Right cardiac atrium (tissue), 5 donors: ENCODE measurements around the gene TRIO. TPM values are rescaled to one million over a fixed set of nuclear protein-coding genes. Genes with fewer than 3 reads are reported as not detected.

Source experiments
- ATAC-seq, 2 donors: fragments of 200-7000 bp; cut with Tn5 transposase; one replicate each; pipeline versions ENCODE4 v1.8.0 to v1.9.1; 2020; ENCODE audit warnings: moderate library complexity in 2 of 2, mild to moderate bottlenecking in 1 of 2
- DNase-seq, 3 donors: peaks; one replicate each; pipeline ENCODE4 v3.0.0-alpha.2; 2020
- H3K27ac ChIP-seq: one replicate; pipeline ENCODE4 v1.5.1; 2013; ENCODE audit warnings: mild to moderate bottlenecking, low read length, control low read depth, moderate library complexity
- H3K27me3 ChIP-seq: one replicate; pipeline ENCODE4 v1.6.1; 2013; ENCODE audit not compliant: control insufficient read depth, insufficient read depth
- H3K4me1 ChIP-seq: one replicate; pipeline ENCODE4 v1.6.1; 2013; ENCODE audit warnings: low read length; ENCODE audit not compliant: control insufficient read depth, insufficient read depth
- H3K4me3 ChIP-seq: one replicate; pipeline ENCODE4 v1.5.1; 2013; ENCODE audit warnings: low read length, control low read depth
- H3K9me3 ChIP-seq: one replicate; pipeline ENCODE4 v1.6.1; 2013; ENCODE audit warnings: low read length; ENCODE audit not compliant: control insufficient read depth
- WGBS: extraction: QIAGEN DNeasy Blood & Tissue Kit; methylation state at CpG from one replicate; pipeline ENCODE4 v1.1.7; 2013; 5-methylcytosine and 5-hydroxymethylcytosine counted together
- intact Hi-C, 4 donors: fragments of 100-400 bp; cut with DNase I; formaldehyde crosslinking; loops; one replicate each; pipeline versions ENCODE4 v1.11.0 to v1.14.0; 2022 to 2023
- polyA plus RNA-seq: library from polyadenylated mRNA; stranded (reverse); fragments of 200-250 nt; gene quantifications from one replicate; pipeline ENCODE4 v1.2.3, GENCODE V29; 2013
- total RNA-seq, 4 donors: library from RNA; stranded (reverse); fragmentation: NEBNext Ultra II Directional; extraction: Animal tissue kit (Norgen Biotek cat#: 25700); gene quantifications; one replicate each; pipeline ENCODE4 v1.2.1, GENCODE V29; 2021
- donor health status: healthy with polysubstance abuse.
- donor health status: DM: no; HTN: yes; CAD: no.
- donor health status: DM: no; HTN: no; CAD: no.
- donor health status: DM: no; HTN: yes; CAD: no; lungs with severe emphysema.
- donor health status: DM: yes; HTN: yes; CAD: no.

Gene TRIO
- total and polyA plus RNA-seq, 5 donors = 31.3 to 66.0 (median 54.1) TPM

DNA sequence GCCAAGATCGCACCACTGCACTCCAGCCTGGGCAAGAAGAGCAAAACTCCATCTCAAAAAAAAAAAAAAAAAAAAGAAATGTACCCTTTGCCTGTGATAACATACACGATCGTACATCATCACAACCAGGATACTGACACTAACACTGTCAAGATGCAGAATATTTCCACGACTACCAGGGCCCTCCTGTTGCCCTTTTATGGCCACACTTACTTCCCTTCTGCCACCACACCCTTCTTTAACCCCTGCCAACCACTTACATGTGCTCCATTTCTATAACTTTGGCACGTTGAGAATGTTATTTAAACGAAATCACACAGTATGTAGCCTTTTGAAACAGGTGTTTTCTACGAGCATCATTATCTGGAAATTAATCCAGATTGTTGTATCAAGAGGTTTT lies 369.4 kb downstream of the TRIO start:
- intact Hi-C loops = no loop called here

DNA sequence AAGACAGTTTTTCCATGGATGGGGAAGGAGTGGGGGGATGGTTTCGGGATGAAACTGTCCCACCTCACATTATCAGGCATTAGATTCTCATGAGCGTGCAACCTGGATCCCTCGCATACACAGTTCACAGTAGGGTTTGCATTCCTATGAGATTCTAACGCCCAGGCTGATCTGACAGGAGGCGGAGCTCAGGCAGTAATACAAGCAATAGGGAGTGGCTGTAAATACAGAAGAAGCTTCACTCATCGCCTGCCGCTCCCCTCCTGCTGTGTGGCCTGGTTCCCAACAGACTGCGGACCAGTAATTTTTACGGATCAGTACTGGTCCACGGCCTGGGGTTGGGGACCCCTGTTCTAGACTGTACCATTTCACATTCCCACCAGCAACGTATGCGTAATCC lies 370.1 kb downstream of the TRIO start:
- no peaks in the 10 kb centered on the region for H3K4me1 ChIP-seq
- no peak overlapping the region for H3K27ac ChIP-seq
- no peak for DNase-seq
- H3K27me3 ChIP-seq = no peaks in the 10 kb centered on the region
- intact Hi-C loops = no loop called here
- H3K9me3 ChIP-seq = no peaks in the 10 kb centered on the region
- 68% methylated on average over 12 of the region's 12 CpGs for WGBS
- no peak for ATAC-seq
- H3K4me3 ChIP-seq = no peak overlapping the region

More for the DNA sequence above, 369.4 kb downstream of the TRIO start:
- WGBS = 60% methylated on average over 7 of the region's 7 CpGs
- no peak overlapping the region for H3K4me3 ChIP-seq
- no peaks in the 10 kb centered on the region for H3K27me3 ChIP-seq
- H3K27ac ChIP-seq = no peak overlapping the region
- DNase-seq = no peak
- ATAC-seq = no peak
- no peaks in the 10 kb centered on the region for H3K9me3 ChIP-seq
- no peaks in the 10 kb centered on the region for H3K4me1 ChIP-seq

DNA sequence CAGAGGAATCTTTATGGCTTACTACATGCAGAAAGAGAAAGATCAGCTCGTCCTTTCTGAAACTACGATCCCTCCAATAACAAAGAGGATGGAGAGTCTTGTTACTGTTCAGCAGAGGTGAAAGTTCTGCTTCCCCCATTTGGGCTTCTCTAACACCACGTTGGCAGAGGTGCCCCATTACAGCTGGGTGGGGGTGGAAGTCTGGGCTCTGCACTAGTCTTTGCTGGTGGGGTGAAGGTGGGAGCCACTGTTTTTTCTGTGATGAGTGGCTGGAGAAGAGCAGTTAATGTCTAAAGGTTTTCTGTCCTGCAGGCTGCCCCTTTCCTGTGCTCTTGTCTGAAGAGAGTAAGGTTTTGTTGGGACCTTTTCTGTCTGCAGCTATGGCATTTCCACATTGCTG lies 373.8 kb downstream of the TRIO start:
- DNase-seq = no peak
- no peak overlapping the region for H3K4me3 ChIP-seq
- WGBS = 47% methylated on average over 3 of the region's 3 CpGs
- ATAC-seq = no peak
- no peaks in the 10 kb centered on the region for H3K4me1 ChIP-seq
- H3K27ac ChIP-seq = no peak overlapping the region
- intact Hi-C loops = no loop called here
- no peaks in the 10 kb centered on the region for H3K27me3 ChIP-seq
- no peaks in the 10 kb centered on the region for H3K9me3 ChIP-seq

DNA sequence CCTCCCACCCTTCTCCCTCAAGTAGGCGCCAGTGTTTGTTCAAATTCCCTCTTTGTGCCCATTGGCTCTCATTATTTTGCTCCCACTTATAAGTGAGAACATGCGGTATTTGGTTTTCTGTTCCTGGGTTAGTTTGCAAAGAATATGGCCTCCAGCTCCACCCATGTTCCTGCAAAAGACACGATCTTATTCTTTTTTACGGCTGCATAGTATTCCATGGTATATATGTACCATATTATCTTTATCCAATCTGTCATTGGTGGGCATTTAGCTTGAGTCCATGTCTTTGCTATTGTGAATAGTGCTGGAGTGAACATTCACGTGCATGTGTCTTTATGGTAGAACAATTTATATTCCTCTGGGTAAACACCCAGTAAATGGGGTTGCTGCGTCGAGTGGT lies 375.5 kb downstream of the TRIO start:
- Histone ChIP-seq H3K4me3 (no peak overlapping the region), H3K27me3 (no peaks in the 10 kb centered on the region), H3K4me1 (no peaks in the 10 kb centered on the region), H3K27ac (no peak overlapping the region), H3K9me3 (no peaks in the 10 kb centered on the region)
- DNase-seq (no peak), ATAC-seq (no peak)
- intact Hi-C loops = no loop called here
- 97% methylated on average over 7 of the region's 7 CpGs for WGBS

DNA sequence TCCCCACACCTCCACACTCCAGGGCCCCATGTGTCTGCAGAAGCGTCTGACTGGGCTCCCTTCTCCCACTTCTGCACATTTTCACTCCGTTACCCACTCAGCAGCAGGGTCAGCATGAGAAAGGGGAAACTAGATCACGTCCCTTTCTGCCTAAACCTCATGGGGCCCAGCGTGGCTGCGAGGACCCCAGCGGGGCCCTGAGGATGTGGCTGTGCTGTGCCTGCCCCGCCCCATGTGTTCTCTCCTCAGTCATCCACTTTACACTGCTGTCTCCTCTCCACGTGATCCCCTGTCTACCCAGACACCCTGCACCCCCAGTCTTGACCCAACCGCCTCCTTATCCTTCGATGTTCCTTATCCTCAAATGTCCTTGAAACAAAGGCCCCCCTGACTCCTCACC lies 378.6 kb downstream of the TRIO start:
- Histone ChIP-seq H3K27ac (no peak overlapping the region), H3K27me3 (no peaks in the 10 kb centered on the region), H3K4me3 (no peak overlapping the region), H3K9me3 (no peaks in the 10 kb centered on the region), H3K4me1 (no peaks in the 10 kb centered on the region)
- no peak for ATAC-seq
- WGBS = 92% methylated on average over 10 of the region's 10 CpGs
- DNase-seq = no peak
- intact Hi-C loops = no loop called here

DNA sequence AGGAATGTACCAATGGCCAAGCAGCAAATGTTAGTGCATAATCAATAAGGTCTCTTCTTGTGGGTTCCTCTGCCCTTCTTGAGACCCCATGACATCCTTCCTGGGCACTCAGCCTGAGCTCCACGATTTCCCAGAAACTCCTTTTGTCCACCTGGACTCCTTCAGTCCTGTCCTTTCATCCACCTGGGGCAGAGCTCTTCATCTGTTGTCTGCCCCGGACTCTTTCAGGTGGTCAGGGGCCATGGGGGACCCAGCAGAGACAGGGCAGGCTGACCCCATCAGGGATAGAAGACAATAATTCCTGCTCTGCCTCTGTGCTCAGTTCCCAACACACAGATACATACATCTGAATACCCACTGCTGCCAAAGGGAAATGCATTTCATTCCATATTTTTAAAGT lies 379.6 kb downstream of the TRIO start:
- DNase-seq = no peak

DNA sequence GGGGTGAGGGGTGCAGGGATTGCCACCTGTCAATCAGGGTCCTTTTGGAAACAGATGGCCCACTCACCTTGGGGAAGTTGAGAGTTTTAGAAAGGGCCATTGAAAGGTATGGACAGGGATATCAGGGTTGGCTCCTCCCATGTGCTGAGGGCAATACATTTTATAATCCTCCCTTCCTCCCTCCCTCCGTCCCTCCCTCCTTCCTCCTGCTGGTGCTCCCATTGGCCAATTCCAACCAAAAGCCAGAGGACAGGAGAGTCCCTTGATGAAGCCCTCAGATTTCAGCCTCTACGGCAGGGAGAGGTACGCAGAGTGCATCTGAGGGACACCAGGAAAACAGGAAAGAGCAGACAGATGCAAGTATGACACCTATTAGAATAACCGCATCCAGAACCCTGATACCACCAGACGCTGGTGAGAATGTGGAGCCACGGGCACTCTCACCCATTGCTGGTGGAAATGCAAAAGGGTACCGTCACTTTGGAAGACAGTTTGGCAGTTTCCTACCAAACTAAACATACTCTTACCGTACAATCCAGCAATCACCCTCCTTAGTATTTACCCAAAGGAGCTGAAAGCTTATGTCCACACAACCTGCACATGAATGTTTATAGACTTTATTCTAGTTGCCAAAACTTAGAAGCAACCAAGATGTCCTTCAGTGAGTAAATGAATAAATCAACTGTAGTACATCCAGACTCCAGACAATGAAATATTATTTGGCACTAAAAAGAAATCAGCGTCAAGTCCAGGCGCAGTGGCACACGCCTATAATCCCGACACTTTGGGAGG lies 380.3 kb downstream of the TRIO start:
- ATAC-seq = no peak
- intact Hi-C loops = no loop called here
- WGBS = 94% methylated on average over 12 of the region's 12 CpGs
- no peak for DNase-seq
- H3K27ac ChIP-seq = no peak overlapping the region
- no peaks in the 10 kb centered on the region for H3K9me3 ChIP-seq
- no peaks in the 10 kb centered on the region for H3K4me1 ChIP-seq
- H3K4me3 ChIP-seq = no peak overlapping the region
- no peaks in the 10 kb centered on the region for H3K27me3 ChIP-seq

More for the DNA sequence above, 379.6 kb downstream of the TRIO start:
- H3K27me3 ChIP-seq = no peaks in the 10 kb centered on the region
- 82% methylated on average over 2 of the region's 2 CpGs for WGBS
- intact Hi-C loops = no loop called here
- H3K27ac ChIP-seq = no peak overlapping the region
- no peaks in the 10 kb centered on the region for H3K9me3 ChIP-seq
- ATAC-seq = no peak
- no peaks in the 10 kb centered on the region for H3K4me1 ChIP-seq
- no peak overlapping the region for H3K4me3 ChIP-seq

DNA sequence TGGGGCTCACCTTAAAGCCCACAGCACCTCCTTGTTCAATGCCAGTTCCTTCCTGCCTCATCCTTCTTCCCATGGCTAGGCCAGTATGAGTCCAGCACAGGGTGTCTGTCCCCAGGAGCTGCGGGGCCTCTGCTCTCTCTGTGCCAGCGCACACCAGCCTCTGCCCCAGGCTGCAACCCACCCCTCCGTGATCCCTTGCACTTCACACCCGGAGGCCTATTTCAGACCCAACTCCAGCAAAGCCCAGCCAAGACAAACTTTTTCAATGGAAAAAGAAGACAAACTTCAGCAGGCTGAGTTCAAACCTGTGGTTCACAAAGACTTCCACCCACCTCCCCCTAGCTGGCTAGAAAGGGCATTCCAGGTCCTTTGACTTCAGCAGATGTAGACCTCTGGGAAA lies 382.3 kb downstream of the TRIO start:
- DNase-seq (no peak), ATAC-seq (peak in 1 of 2 donors; percentile 21)
- Histone ChIP-seq H3K27me3 (no peaks in the 10 kb centered on the region), H3K4me3 (no peak overlapping the region), H3K9me3 (no peaks in the 10 kb centered on the region), H3K4me1 (no peaks in the 10 kb centered on the region), H3K27ac (no peak overlapping the region)
- intact Hi-C loops = no loop called here
- WGBS = 91% methylated on average over 4 of the region's 4 CpGs

DNA sequence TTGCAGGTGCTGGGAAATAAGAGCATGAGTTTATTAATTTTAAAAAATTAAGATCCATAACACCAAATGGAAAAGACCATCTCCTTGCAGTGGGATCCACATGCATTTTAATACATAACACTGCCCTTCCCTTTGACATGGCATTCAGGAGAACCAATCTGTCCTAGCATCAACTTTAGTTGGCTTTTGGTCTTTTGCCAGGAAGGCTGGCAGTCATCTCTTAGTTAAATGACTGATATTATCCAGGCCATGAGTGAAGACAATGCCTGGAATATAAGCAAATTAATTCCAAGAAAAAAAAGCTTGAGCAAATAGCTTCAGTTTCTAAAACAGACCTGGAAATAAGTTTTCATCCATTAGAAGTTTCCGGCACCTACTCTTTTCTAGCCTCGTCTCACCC lies 383.4 kb downstream of the TRIO start:
- H3K27me3 ChIP-seq = no peaks in the 10 kb centered on the region
- H3K4me1 ChIP-seq = no peaks in the 10 kb centered on the region
- peaks cover 1% of the 10 kb centered on the region for H3K9me3 ChIP-seq
- WGBS = 95% methylated on average over 2 of the region's 2 CpGs
- H3K27ac ChIP-seq = no peak overlapping the region
- ATAC-seq (no peak), DNase-seq (no peak)
- no peak overlapping the region for H3K4me3 ChIP-seq
- intact Hi-C loops = no loop called here

DNA sequence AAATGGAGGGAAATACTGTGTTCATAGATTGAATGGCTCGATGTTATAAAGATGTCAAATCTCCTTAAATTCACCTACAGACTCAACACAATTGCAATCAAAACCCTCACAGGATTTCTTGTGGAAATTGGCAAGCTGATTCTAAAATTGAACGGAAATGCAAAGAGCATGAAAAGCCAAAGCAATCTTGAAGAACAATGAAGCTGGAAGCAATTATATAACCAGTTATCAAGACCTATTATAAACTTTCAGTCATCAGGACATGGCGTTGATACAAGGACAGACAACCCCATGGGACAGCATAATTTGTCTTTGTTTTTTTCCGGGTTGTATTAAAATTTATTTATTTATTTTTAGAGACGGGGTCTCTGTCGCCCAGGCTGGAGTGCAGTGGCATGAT lies 385.0 kb downstream of the TRIO start:
- ATAC-seq = no peak
- intact Hi-C loops = no loop called here

DNA sequence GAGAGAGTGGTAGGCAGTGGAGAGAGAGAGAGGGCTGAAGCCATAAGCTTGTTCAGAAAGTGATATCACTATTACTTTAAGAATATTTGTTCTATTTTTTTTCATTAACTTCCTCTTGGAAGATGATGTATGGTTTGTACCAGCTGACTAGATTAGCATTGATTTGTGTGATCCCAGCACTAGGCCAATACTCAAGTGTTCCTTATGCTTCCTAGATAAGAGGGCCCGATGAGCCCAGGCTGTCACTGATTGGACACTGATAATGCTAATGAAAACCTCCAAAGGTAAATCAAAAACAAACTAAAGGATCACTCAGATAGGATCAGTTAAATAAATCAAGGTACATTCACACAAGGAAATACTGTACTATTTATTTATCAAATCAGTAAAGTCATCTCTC lies 385.8 kb downstream of the TRIO start:
- no peaks in the 10 kb centered on the region for H3K27me3 ChIP-seq
- DNase-seq = no peak
- WGBS = 23% methylated on average over 1 of the region's 1 CpG

More for the DNA sequence above, 385.0 kb downstream of the TRIO start:
- Histone ChIP-seq H3K4me3 (no peak overlapping the region), H3K9me3 (peaks cover 4% of the 10 kb centered on the region), H3K27me3 (no peaks in the 10 kb centered on the region), H3K4me1 (no peaks in the 10 kb centered on the region), H3K27ac (no peak overlapping the region)
- WGBS = 65% methylated on average over 6 of the region's 6 CpGs
- no peak for DNase-seq

DNA sequence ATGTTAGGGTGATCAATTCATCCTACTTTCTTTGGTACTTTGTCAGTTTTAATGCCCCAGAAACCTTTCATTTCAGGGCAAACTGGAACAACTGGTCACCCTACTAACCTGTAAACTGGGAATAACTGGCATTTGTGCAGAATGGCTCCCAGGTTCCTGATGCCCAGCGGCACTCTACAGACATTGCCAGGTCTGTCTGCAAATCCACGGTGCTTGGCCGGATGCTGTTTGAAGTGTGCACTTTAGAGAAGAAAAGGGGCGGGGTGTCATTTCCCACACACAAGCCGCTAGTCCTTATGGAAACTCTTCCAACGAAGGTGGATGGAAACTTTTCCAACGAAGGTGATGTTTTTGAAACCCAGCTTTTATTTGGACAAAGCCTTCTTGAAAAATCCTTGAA lies 388.5 kb downstream of the TRIO start:
- no peak overlapping the region for H3K27ac ChIP-seq
- no peak overlapping the region for H3K4me3 ChIP-seq
- peaks cover 4% of the 10 kb centered on the region for H3K9me3 ChIP-seq
- no peaks in the 10 kb centered on the region for H3K27me3 ChIP-seq
- 71% methylated on average over 7 of the region's 7 CpGs for WGBS
- DNase-seq = no peak
- H3K4me1 ChIP-seq = no peaks in the 10 kb centered on the region
- ATAC-seq = no peak
- intact Hi-C loops = no loop called here

More for the DNA sequence above, 385.8 kb downstream of the TRIO start:
- Histone ChIP-seq H3K4me3 (no peak overlapping the region), H3K4me1 (no peaks in the 10 kb centered on the region), H3K9me3 (peaks cover 4% of the 10 kb centered on the region), H3K27ac (no peak overlapping the region)
- intact Hi-C loops = no loop called here
- no peak for ATAC-seq
